Loucy (cell line): Measurements from ENCODE around the gene SPATA3.
"Not testable (repeated sequence)": the region's sequence is repeated elsewhere in the genome, so short reads cannot be mapped to it uniquely, and the experiment has no call there.

Experiments used
- H2AFZ ChIP-seq: fragments of 200-600 bp; sonication (generic); 2 replicates; pipeline ENCODE4 v1.6.0; 2016; ENCODE audit warnings: antibody characterized with exemption, mild to moderate bottlenecking, low read length, moderate library complexity
- H3F3A ChIP-seq: fragments of 200-600 bp; 2 replicates; pipeline ENCODE4 v1.6.0; 2016; ENCODE audit warnings: antibody characterized with exemption, low read depth, mild to moderate bottlenecking
- H3K27me3 ChIP-seq: fragments of 200-600 bp; sonication (generic); 2 replicates; pipeline ENCODE4 v1.6.1; 2014; ENCODE audit warnings: low read length, mild to moderate bottlenecking; ENCODE audit not compliant: insufficient read depth, poor library complexity, severe bottlenecking
- H3K36me3 ChIP-seq: fragments of 200-600 bp; sonication (generic); 2 replicates; pipeline ENCODE4 v1.6.1; 2016; ENCODE audit warnings: low read length; ENCODE audit not compliant: insufficient read depth
- H3K4me1 ChIP-seq: fragments of 200-600 bp; sonication (generic); 2 replicates; pipeline ENCODE4 v1.5.1; 2014; ENCODE audit warnings: low read length, mild to moderate bottlenecking; ENCODE audit not compliant: insufficient read depth, poor library complexity, severe bottlenecking
- H3K4me2 ChIP-seq: fragments of 200-600 bp; sonication (generic); 2 replicates; pipeline ENCODE4 v1.6.0; 2014; ENCODE audit warnings: antibody characterized with exemption, low read length, low read depth, mild to moderate bottlenecking; ENCODE audit not compliant: poor library complexity, severe bottlenecking
- H3K4me3 ChIP-seq: fragments of 200-600 bp; sonication (generic); 2 replicates; pipeline ENCODE4 v1.5.1; 2014; ENCODE audit warnings: low read length, mild to moderate bottlenecking, mixed read lengths; ENCODE audit not compliant: poor library complexity, severe bottlenecking
- H3K79me2 ChIP-seq: fragments of 200-600 bp; sonication (generic); 2 replicates; pipeline ENCODE4 v1.6.1; 2014; ENCODE audit warnings: low read length; ENCODE audit not compliant: insufficient read depth
- H3K9ac ChIP-seq: fragments of 200-600 bp; sonication (generic); 2 replicates; pipeline ENCODE4 v1.6.0; 2014; ENCODE audit warnings: mild to moderate bottlenecking, low read depth, low read length, moderate library complexity; ENCODE audit not compliant: poor library complexity, severe bottlenecking
- H3K9me2 ChIP-seq: fragments of 200-600 bp; sonication (generic); replicated peaks from 2 replicates; pipeline ENCODE4 v1.6.1; 2016; ENCODE audit warnings: low read depth, low read length, mixed read lengths
- H3K9me3 ChIP-seq: fragments of 200-600 bp; sonication (generic); 2 replicates; pipeline ENCODE4 v1.6.1; 2014; ENCODE audit warnings: mild to moderate bottlenecking, antibody characterized with exemption, low read length, low read depth; ENCODE audit not compliant: insufficient read depth
- H4K20me1 ChIP-seq: fragments of 200-600 bp; sonication (generic); 2 replicates; pipeline ENCODE4 v1.6.0; 2014; ENCODE audit warnings: antibody characterized with exemption, low read length, mild to moderate bottlenecking; ENCODE audit not compliant: insufficient read depth, poor library complexity, severe bottlenecking
- CTCF ChIP-seq: fragments of 200-600 bp; sonication (generic); conservative IDR thresholded peaks from 2 replicates; pipeline ENCODE4 v1.5.1; 2014; ENCODE audit warnings: mild to moderate bottlenecking, antibody characterized with exemption, low read length
- EZH2phosphoT487 ChIP-seq: fragments of 200-600 bp; IDR thresholded peaks from 2 replicates; pipeline ENCODE4 v1.6.1; 2018; ENCODE audit warnings: antibody characterized with exemption, mild to moderate bottlenecking, moderate library complexity, borderline replicate concordance

The SPATA3 gene

DNA sequence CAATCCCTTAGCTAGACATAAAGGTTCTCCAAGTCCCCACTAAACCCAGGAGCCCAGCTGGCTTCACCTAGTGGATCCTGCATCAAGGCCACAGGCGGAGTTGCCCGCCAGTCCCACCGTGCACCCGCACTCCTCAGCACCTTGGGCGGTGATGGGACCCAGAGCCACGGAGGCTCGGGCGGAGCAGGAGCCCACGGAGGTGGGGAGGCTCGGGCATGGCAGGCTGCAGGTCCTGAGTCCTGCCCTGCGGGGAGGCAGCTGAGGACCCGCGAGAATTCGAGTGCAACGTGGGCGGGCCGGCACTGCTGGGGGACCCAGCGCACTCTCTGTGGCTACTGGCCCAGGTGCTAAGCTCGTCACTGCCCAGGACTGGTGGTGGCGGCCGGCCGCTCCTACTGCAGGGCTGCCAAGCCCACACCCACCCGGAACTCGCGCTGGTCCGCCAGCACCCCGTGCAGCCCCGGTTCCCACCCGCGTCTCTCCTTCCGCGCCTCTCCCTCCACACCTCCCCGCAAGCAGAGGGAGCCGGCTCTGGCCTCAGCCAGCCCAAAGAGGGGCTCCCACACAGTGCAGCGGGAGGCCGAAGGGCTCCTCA lies 31.7 kb upstream of the SPATA3 start:
- no peak overlapping the region for H3K4me3 ChIP-seq
- no peak for TF ChIP-seq EZH2phosphoT487
- no peak for TF ChIP-seq CTCF

GRCh38 chr2:230967113-230967512 lies 28.8 kb upstream of the SPATA3 start:
- H4K20me1 ChIP-seq = no peaks in the 10 kb centered on the region
- H3K9me3 ChIP-seq = no peaks in the 10 kb centered on the region
- H2AFZ ChIP-seq = no peak overlapping the region
- H3K27me3 ChIP-seq = no peaks in the 10 kb centered on the region
- no peak overlapping the region for H3K4me3 ChIP-seq
- no peaks in the 10 kb centered on the region for H3K4me1 ChIP-seq
- H3K79me2 ChIP-seq = no peaks in the 10 kb centered on the region
- no peaks in the 10 kb centered on the region for H3K9me2 ChIP-seq
- H3K9ac ChIP-seq = no peak overlapping the region
- H3F3A ChIP-seq = no peaks in the 10 kb centered on the region
- TF ChIP-seq CTCF (no peak), EZH2phosphoT487 (no peak)
- H3K4me2 ChIP-seq = no peak overlapping the region
- no peaks in the 10 kb centered on the region for H3K36me3 ChIP-seq

More for the DNA sequence above, 31.7 kb upstream of the SPATA3 start:
- Histone ChIP-seq H3K27me3 (no peaks in the 10 kb centered on the region), H4K20me1 (no peaks in the 10 kb centered on the region), H3F3A (no peaks in the 10 kb centered on the region), H3K79me2 (no peaks in the 10 kb centered on the region), H3K4me2 (no peak overlapping the region), H3K4me1 (peaks cover 8% of the 10 kb centered on the region), H2AFZ (no peak overlapping the region), H3K9me3 (no peaks in the 10 kb centered on the region), H3K9ac (no peak overlapping the region), H3K36me3 (no peaks in the 10 kb centered on the region), H3K9me2 (no peaks in the 10 kb centered on the region)

- not testable (repeated sequence) for H3K9ac ChIP-seq, H3K36me3 ChIP-seq, H3K9me2 ChIP-seq, H3K4me1 ChIP-seq, H3K9me3 ChIP-seq, H4K20me1 ChIP-seq, H2AFZ ChIP-seq, H3K79me2 ChIP-seq, H3K4me3 ChIP-seq, H3K4me2 ChIP-seq, H3F3A ChIP-seq, H3K27me3 ChIP-seq
Observed at GRCh38 chr2:230968314-230968713, 27.6 kb upstream of the SPATA3 start.

GRCh38 chr2:230968921-230969658 lies 26.8 kb upstream of the SPATA3 start:
- H3F3A ChIP-seq = no peaks in the 10 kb centered on the region
- no peak overlapping the region for H3K9ac ChIP-seq
- no peaks in the 10 kb centered on the region for H4K20me1 ChIP-seq
- no peak overlapping the region for H3K4me3 ChIP-seq
- no peak overlapping the region for H2AFZ ChIP-seq
- H3K36me3 ChIP-seq = no peaks in the 10 kb centered on the region
- no peak overlapping the region for H3K4me2 ChIP-seq
- H3K4me1 ChIP-seq = peaks cover 11% of the 10 kb centered on the region
- H3K79me2 ChIP-seq = no peaks in the 10 kb centered on the region
- no peaks in the 10 kb centered on the region for H3K27me3 ChIP-seq
- no peaks in the 10 kb centered on the region for H3K9me3 ChIP-seq
- TF ChIP-seq CTCF (no peak), EZH2phosphoT487 (no peak)
- no peaks in the 10 kb centered on the region for H3K9me2 ChIP-seq
